Retina (tissue), 1 donor: ENCODE data around the gene ANAPC2.

Experiments used
- DNase-seq: peaks from one replicate; pipeline ENCODE4 v3.0.0-alpha.2; 2016

ANAPC2 gene

DNA sequence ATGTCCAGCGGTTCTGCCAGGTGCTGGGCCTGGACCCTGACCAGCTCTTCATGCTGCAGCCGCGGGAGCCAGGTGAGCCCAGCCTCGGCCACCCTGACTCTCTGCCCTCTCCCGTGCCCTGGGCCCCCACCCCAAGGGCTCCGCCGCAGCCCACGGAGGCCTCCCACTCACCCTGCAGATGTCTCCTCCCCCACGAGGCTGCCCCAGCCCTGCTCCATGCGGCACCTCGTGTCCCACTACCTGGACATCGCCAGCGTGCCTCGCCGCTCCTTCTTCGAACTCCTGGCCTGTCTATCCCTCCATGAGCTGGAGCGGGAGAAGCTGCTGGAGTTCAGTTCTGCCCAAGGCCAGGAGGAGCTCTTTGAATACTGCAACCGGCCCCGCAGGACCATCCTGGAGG is 26.3 kb upstream of the ANAPC2 start:
- DNase-seq, result no peak

GRCh38 chr9:137213160-137214060 is 25.1 kb upstream of the ANAPC2 start:
- DNase-seq, result no peak

GRCh38 chr9:137212520-137212919 is 24.2 kb upstream of the ANAPC2 start:
- DNase-seq, result no peak

GRCh38 chr9:137211532-137211931 is 23.2 kb upstream of the ANAPC2 start:
- no peak for DNase-seq

- no peak for DNase-seq
Observed at GRCh38 chr9:137206602-137207001, 18.2 kb upstream of the ANAPC2 start.

GRCh38 chr9:137205126-137206069 is 17.0 kb upstream of the ANAPC2 start, which contains the start of the genes NDOR1 and TMEM203:
TSS of gene NDOR1 (plus strand) at chr9:137205700. CDS start at chr9:137205778, 78 bp downstream.
TSS of gene TMEM203 (minus strand) at chr9:137205648. CDS start at chr9:137205414, 234 bp downstream.
- peak; percentile 95 for DNase-seq

GRCh38 chr9:137204731-137205125 is 16.4 kb upstream of the ANAPC2 start:
- DNase-seq, result no peak

DNA sequence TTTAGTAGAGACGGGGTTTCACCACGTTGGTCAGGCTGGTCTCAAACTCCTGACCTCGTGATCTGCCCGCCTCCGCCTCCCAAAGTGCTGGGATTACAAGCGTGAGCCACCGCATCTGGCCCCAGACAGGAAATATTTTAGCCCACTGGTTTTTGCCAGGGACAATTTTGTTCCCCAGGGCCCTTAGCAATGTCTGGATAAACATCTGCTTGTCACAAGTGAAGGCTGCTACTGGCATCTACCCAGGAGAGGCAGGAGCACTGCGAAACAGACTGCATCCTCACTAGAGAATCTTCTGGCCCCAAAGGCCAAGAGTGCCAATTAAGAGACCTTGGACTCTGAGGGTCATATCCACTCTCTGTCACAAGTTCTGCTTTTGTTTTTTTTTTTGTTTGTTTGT is 14.6 kb upstream of the ANAPC2 start:
- no peak for DNase-seq

DNA sequence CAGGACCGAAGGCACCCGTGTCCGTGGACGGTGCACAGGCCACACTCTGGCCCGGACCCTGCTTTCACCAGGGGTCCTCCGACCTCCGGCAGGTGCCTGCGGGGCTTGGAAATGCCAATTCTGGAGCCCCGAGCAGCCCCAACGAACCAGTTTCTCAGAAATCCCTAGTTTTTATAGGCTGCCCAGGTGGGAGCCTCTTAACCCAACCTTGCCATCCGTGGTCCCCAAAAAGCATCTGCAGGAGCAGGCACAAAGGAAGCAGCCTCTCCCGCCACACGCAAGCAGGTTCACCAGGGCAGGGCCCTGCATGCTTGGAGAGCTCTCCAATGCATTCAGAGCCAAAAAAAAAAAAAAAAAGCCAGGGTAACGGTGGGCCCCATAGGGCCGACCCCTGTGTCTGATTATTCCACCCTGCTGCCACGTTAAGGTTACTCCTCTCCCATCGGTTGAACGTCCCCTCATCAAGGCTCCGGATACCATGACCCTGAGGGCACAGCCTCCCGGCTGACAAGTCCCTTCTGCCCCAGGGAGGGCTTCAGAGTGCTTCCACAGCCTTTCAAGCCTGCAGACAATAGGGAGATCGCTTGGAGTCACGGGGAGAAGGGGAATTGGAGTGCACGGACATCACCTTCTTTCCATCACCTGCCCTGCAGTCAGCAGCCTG is 13.0 kb upstream of the ANAPC2 start:
- DNase-seq, result no peak

DNA sequence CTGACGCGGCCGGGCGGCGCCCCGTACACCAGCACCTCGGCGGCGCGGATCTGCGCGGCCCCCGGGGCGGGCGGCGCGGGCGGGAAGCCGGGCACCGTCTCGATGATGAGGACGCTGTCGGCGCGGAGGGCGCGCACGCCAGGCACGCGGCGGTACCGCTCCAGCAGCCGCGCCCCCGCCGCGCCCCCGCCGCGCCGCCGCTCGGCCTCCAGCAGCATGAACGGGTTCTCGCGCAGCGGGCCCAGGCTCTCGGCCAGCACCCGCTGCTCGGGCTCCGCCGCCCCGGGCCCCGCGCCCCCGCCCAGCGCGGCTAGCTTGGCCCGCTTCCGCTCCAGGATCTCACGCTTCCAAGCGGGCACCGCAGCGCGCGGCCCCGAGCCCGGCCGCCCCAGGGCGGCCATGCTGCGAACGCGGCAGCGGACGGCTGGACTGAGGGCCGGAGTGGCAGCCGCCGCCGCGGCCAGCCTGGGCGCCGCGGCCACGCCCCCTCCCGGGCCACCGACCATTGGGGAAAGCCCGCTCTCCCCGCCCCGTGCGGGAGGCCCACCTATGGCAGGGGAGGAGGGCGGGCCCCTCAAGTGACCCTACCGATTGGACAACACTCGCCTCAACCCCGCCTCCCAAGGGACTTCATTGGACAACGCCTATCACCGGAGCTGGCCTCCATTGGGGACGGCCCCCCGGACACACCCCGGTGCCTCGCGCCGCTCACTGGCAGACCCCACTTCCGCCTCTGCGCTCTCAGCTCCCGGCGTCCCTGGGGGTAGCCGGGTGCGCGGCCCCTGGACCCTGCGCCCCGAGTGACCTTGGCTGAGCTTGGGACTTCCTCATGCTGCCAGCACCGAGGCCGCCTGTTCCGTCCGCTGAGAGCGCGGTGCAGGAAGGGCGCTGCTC is 12.2 kb upstream of the ANAPC2 start, which contains the start of gene TPRN:
TSS of gene TPRN (minus strand) at position 431 of the 894 bp plus-strand sequence. CDS start at position 401, 30 bp downstream.
- DNase-seq, result peak; percentile 96

DNA sequence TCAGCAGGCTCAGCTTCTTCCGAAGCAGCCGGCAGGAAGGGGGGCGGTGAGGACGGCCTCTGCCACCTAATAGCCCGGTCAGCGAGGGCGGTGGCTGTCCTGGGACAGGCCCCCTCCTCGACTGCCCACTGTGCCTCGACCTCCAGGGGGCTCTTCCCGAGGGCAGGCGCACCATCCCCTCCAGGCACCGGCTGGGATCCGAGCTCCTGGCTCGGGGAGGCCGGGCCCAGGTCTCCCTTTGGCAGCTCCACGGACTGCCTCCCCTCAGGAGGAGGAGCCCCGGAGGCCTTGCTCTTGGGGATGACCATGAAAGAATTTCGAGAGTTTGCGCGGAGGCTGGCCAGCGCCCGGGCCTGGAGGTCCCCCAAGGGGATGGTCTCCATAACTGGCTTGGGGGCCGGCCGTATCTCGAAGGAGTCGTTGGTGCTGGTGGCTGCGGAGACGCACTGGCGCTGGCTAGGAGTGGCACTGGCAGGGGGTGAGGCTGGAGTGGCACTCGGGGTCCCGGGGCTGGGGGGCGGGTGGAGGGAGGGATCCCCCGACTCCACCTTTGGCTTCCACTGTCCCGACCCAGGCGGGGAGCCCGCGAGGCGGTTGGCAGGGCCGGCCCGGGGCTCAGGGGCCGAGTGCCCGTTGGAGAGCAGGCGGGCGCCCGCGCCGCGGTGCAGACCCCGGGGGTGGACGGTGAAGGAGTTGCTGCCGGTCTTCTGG is 11.2 kb upstream of the ANAPC2 start:
- DNase-seq, result peak; percentile 46

DNA sequence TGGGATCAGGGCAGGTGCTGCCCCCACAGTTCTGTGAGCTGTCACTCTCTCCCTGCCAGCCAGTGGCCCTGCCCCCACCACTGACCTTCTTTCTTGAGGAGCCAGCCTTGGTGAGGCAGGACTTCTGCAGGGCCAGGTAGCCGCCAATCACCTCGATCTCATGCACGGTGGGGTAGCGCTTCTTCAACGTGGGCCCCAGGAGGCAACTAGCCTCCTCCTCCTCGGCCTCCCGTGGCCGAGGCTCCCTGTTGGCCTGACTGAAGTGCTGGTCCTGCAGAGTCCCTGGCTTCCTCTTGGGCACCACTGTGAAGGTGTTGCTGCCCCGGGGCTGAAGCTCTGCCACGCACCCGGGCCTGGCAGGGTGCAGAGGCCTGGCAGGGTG is 10.5 kb upstream of the ANAPC2 start:
- no peak for DNase-seq

- DNase-seq, result no peak
Observed at GRCh38 chr9:137198051-137198901, 9.9 kb upstream of the ANAPC2 start.

GRCh38 chr9:137195525-137196220 is 7.3 kb upstream of the ANAPC2 start:
- DNase-seq, result no peak

GRCh38 chr9:137194909-137195308 is 6.5 kb upstream of the ANAPC2 start:
- no peak for DNase-seq

DNA sequence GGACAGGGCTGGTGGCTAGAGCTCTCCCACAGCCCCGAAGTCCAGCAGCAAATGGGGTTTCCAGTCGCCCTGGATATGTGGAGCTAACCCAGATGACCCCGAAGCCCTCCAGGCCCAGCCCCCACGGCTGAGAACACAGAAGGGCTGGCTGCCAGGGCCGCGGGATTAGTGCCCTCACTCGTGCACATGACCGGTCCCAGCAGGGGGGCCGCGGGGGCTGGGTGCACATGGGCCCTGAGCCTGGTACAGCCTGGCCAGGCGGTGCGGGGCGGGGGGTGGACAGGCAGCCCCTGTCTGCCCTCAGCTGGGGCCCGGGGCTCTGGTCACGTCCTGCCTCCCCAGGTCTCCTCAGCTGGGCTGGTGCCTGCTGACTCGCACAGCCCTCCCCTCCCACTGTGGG is 6.0 kb upstream of the ANAPC2 start:
- DNase-seq, result no peak

DNA sequence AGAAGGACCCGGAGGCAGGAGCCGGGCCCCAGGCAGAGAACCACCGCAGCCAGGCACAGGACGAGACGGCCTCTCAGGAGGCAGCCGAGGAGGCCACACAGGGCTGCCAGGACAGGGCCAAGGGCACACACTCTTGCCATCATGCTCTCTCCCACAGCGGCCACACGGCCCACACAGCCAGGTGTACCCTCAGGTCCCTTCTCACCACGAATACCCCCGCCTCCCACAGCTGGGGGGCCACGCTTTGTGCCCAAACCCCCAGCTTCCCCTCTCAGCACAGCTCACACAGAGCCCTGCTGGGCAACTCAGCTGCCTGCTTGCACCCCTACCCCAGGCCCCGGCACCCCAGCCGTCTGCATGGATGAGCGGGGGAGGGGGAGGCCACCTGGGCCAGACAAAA is 5.4 kb upstream of the ANAPC2 start:
- no peak for DNase-seq

GRCh38 chr9:137192859-137193258 is 4.5 kb upstream of the ANAPC2 start:
- DNase-seq, result no peak

- no peak for DNase-seq
Observed at GRCh38 chr9:137192448-137192780, 4.1 kb upstream of the ANAPC2 start.
